GM12865 (cell line): ENCODE data around the gene LRRC10B.

Source experiments
- DNase-seq: peaks from one replicate; pipeline ENCODE4 v3.0.0; 2010; ENCODE audit warnings: low read depth
- H3K4me3 ChIP-seq: 2 replicates; pipeline ENCODE4 v1.5.1; 2011; ENCODE audit warnings: mild to moderate bottlenecking, low read depth, low read length, control low read depth
- CTCF ChIP-seq: IDR thresholded peaks from 2 replicates; pipeline ENCODE4 v1.5.1; 2011; ENCODE audit warnings: low read length, control low read depth, low read depth, inconsistent platforms; ENCODE audit not compliant: insufficient read depth; ENCODE audit errors: missing control alignments

The LRRC10B gene

GRCh38 chr11:61524963-61525587 lies 16.5 kb downstream of the LRRC10B start:
- DNase-seq: no peak
- no peak overlapping the region for H3K4me3 ChIP-seq
- TF ChIP-seq CTCF: no peak

GRCh38 chr11:61526229-61526628 lies 17.7 kb downstream of the LRRC10B start:
- TF ChIP-seq CTCF: no peak
- no peak for DNase-seq
- no peak overlapping the region for H3K4me3 ChIP-seq

- no peak overlapping the region for H3K4me3 ChIP-seq
- DNase-seq: no peak
- no peak for TF ChIP-seq CTCF
These were observed 18.6 kb downstream of the LRRC10B start for GRCh38 chr11:61526956-61527731.

- no peak for TF ChIP-seq CTCF
- DNase-seq: no peak
- no peak overlapping the region for H3K4me3 ChIP-seq
These were observed 19.6 kb downstream of the LRRC10B start for GRCh38 chr11:61528114-61528513.

- H3K4me3 ChIP-seq: no peak overlapping the region
- no peak for DNase-seq
- TF ChIP-seq CTCF: no peak
These were observed 21.1 kb downstream of the LRRC10B start for GRCh38 chr11:61529537-61530225.

GRCh38 chr11:61531044-61531443 lies 22.5 kb downstream of the LRRC10B start:
- no peak overlapping the region for H3K4me3 ChIP-seq
- no peak for DNase-seq
- no peak for TF ChIP-seq CTCF
